ENCODE data around the gene NFS1. TPM values are rescaled to one million over a fixed set of nuclear protein-coding genes. Genes with fewer than 3 reads are reported as not detected.
"Not testable (repeated sequence)": the region's sequence is repeated elsewhere in the genome, so short reads cannot be mapped to it uniquely, and the experiment has no call there.

Gene NFS1
- total and polyA plus RNA-seq, 5 donors from 2014 or later = 21.2 to 32.6 (median 23.9) TPM

DNA sequence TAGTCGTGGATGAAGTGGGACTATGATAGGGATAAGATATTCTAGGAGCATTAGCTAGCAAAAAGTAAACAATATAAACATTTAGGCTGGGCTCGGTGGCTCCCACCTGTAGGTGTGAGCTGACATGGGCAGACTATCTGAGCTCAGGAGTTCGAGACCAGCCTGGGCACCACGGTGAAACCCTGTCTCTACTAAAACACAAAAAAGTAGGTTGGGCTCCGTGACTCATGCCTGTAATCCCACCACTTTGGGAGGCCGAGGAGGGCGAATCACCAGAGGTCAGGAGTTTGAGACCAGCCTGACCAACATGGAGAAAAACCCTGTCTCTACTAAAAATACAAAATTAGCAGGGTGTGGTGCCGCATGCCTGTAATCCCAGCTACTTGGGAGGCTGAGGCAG lies 19.2 kb upstream of the NFS1 start:
- Mint-ChIP-seq H3K4me3 (peak overlapping the region in 1 of 4 donors; percentile 81), H3K36me3 (peaks cover 49% of the 10 kb centered on the region), H3K4me1 (peaks cover 22 to 67% (median 41%) of the 10 kb centered on the region in 4 donors), H3K27ac (peak overlapping the region in 1 of 3 donors; percentile 56)
- H3K9me3 ChIP-seq (ENCODE audit: control insufficient read depth in 2 of 2, low read length in 2 of 2); H3K27me3 Mint-ChIP-seq; ATAC-seq (ENCODE audit: low read depth in 2 of 2); H3K27me3 ChIP-seq (ENCODE audit: control insufficient read depth, insufficient read depth, low read length); H3K4me3 ChIP-seq (ENCODE audit: low read depth, low read length); DNase-seq; H3K4me1 ChIP-seq (ENCODE audit: control insufficient read depth, insufficient read depth, low read length, poor library complexity, severe bottlenecking); H3K9me3 Mint-ChIP-seq; H3K27ac ChIP-seq (ENCODE audit: insufficient read depth, low read length, poor library complexity, severe bottlenecking): not testable (repeated sequence)
- peaks cover 95% of the 10 kb centered on the region for H3K36me3 ChIP-seq (ENCODE audit: control insufficient read depth, insufficient read depth, low read length)

DNA sequence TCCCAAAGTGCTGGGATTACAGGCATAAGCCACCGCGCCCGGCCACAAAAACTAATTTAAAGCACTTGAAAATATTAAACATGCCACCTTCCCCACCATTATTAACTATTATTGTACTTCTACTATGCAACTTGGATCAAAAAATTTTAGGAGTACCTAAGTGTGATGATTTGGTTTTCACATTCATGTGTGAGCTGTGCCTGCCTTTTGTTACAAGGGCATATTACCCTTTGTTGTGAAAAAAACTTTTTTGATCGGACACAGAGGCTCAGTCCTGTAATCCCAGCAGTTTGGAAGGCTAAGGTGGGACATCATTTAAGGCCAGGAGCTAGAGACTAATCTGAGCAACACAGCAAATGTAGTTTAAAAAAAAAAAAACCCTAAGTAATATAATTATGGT lies 17.2 kb upstream of the NFS1 start:
- ATAC-seq (ENCODE audit: low read depth in 2 of 2) (no peak), DNase-seq (no peak)
- no peak overlapping the region for H3K27ac ChIP-seq (ENCODE audit: insufficient read depth, low read length, poor library complexity, severe bottlenecking)
- no peaks in the 10 kb centered on the region for H3K9me3 ChIP-seq (ENCODE audit: control insufficient read depth in 2 of 2, low read length in 2 of 2)
- Mint-ChIP-seq H3K36me3 (peaks cover 50% of the 10 kb centered on the region), H3K27me3 (no peaks in the 10 kb centered on the region), H3K4me1 (peaks cover 32 to 65% (median 36%) of the 10 kb centered on the region in 4 donors), H3K4me3 (peak overlapping the region in 2 of 4 donors; percentile 15 to 26), H3K27ac (peak overlapping the region in 2 of 3 donors; percentile 44 to 51), H3K9me3 (no peaks in the 10 kb centered on the region)
- peaks cover 96% of the 10 kb centered on the region for H3K36me3 ChIP-seq (ENCODE audit: control insufficient read depth, insufficient read depth, low read length)
- H3K4me1 ChIP-seq (ENCODE audit: control insufficient read depth, insufficient read depth, low read length, poor library complexity, severe bottlenecking) = peaks cover 28% of the 10 kb centered on the region
- no peak overlapping the region for H3K4me3 ChIP-seq (ENCODE audit: low read depth, low read length)
- no peaks in the 10 kb centered on the region for H3K27me3 ChIP-seq (ENCODE audit: control insufficient read depth, insufficient read depth, low read length)

DNA sequence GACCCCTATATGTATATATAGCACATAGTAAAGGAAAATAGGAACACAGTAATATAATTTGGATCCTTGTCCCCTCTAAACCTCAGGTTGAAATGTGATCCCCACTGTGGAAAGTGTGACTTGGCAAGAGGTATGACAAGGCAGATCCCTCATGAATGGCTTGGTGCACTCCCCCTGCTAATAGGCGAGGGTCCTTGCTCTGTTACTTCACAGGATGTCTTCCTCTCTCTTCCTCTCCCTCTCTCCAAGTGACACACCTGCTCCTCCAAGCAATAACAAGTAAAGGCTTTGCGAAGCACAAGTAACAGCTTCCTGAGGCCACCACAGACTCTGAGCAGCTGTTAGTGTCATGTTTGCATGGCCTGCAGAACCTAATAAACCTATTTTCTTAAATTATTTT lies 16.5 kb upstream of the NFS1 start:
- Mint-ChIP-seq H3K27ac (no peak overlapping the region), H3K4me1 (peaks cover 37 to 66% (median 41%) of the 10 kb centered on the region in 4 donors), H3K27me3 (no peaks in the 10 kb centered on the region), H3K9me3 (no peaks in the 10 kb centered on the region), H3K36me3 (peaks cover 54% of the 10 kb centered on the region), H3K4me3 (peak overlapping the region in 2 of 4 donors; percentile 26 to 36)
- Histone ChIP-seq H3K27me3 (ENCODE audit: control insufficient read depth, insufficient read depth, low read length) (no peaks in the 10 kb centered on the region), H3K27ac (ENCODE audit: insufficient read depth, low read length, poor library complexity, severe bottlenecking) (no peak overlapping the region), H3K36me3 (ENCODE audit: control insufficient read depth, insufficient read depth, low read length) (peaks cover 96% of the 10 kb centered on the region), H3K4me3 (ENCODE audit: low read depth, low read length) (no peak overlapping the region), H3K9me3 (ENCODE audit: control insufficient read depth in 2 of 2, low read length in 2 of 2) (no peaks in the 10 kb centered on the region), H3K4me1 (ENCODE audit: control insufficient read depth, insufficient read depth, low read length, poor library complexity, severe bottlenecking) (peaks cover 35% of the 10 kb centered on the region)
- DNase-seq (no peak), ATAC-seq (ENCODE audit: low read depth in 2 of 2) (no peak)

- peak overlapping the region; percentile 1 for H3K27ac ChIP-seq (ENCODE audit: insufficient read depth, low read length, poor library complexity, severe bottlenecking)
- Mint-ChIP-seq H3K4me3 (peak overlapping the region in 1 of 4 donors; percentile 23), H3K4me1 (peaks cover 36 to 72% (median 50%) of the 10 kb centered on the region in 4 donors), H3K9me3 (no peaks in the 10 kb centered on the region), H3K27ac (no peak overlapping the region), H3K27me3 (no peaks in the 10 kb centered on the region), H3K36me3 (peaks cover 54% of the 10 kb centered on the region)
- H3K4me3 ChIP-seq (ENCODE audit: low read depth, low read length) = no peak overlapping the region
- ATAC-seq (ENCODE audit: low read depth in 2 of 2) (no peak), DNase-seq (no peak)
- no peaks in the 10 kb centered on the region for H3K9me3 ChIP-seq (ENCODE audit: control insufficient read depth in 2 of 2, low read length in 2 of 2)
- H3K27me3 ChIP-seq (ENCODE audit: control insufficient read depth, insufficient read depth, low read length) = no peaks in the 10 kb centered on the region
- H3K4me1 ChIP-seq (ENCODE audit: control insufficient read depth, insufficient read depth, low read length, poor library complexity, severe bottlenecking) = peaks cover 42% of the 10 kb centered on the region
- H3K36me3 ChIP-seq (ENCODE audit: control insufficient read depth, insufficient read depth, low read length) = peaks cover 96% of the 10 kb centered on the region
Observed at GRCh38 chr20:35714127-35714526, 15.0 kb upstream of the NFS1 start.

DNA sequence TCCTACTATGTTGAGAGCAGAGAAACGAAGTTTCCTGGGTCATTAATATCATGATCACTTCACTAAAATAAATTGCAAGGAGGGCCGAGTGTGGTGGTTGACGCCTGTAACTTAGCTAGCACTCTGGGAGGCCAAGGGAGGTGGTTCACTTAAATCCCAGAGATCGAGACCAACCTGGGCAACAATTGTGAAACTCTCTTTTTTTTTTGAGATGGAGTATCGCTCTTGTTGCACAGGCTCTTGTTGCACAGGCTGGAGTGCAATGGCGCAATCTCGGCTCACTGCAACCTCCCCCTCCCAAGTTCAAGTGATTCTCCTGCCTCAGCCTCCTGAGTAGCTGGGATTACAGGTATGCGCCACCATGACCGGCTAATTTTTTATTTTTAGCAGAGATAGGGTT lies 14.0 kb upstream of the NFS1 start:
- not testable (repeated sequence) for H3K9me3 Mint-ChIP-seq; ATAC-seq (ENCODE audit: low read depth in 2 of 2); DNase-seq; H3K9me3 ChIP-seq (ENCODE audit: control insufficient read depth in 2 of 2, low read length in 2 of 2); H3K27me3 Mint-ChIP-seq; H3K27me3 ChIP-seq (ENCODE audit: control insufficient read depth, insufficient read depth, low read length); H3K4me3 ChIP-seq (ENCODE audit: low read depth, low read length)
- Mint-ChIP-seq H3K36me3 (peaks cover 56% of the 10 kb centered on the region), H3K27ac (peak overlapping the region in 1 of 3 donors; percentile 79), H3K4me3 (peak overlapping the region in 3 of 4 donors; percentile 29 to 87 (median 33)), H3K4me1 (peaks cover 41 to 78% (median 56%) of the 10 kb centered on the region in 4 donors)
- peaks cover 97% of the 10 kb centered on the region for H3K36me3 ChIP-seq (ENCODE audit: control insufficient read depth, insufficient read depth, low read length)
- H3K27ac ChIP-seq (ENCODE audit: insufficient read depth, low read length, poor library complexity, severe bottlenecking) = peak overlapping the region; percentile 14
- H3K4me1 ChIP-seq (ENCODE audit: control insufficient read depth, insufficient read depth, low read length, poor library complexity, severe bottlenecking) = peaks cover 48% of the 10 kb centered on the region

- DNase-seq (peak in 1 of 3 donors; percentile 62), ATAC-seq (ENCODE audit: low read depth in 2 of 2) (peak in 1 of 2 donors; percentile 15)
- peaks cover 50% of the 10 kb centered on the region for H3K36me3 Mint-ChIP-seq
- H3K27ac Mint-ChIP-seq = peak overlapping the region; percentile 43 to 80 (median 66)
- Histone ChIP-seq H3K9me3 (ENCODE audit: control insufficient read depth in 2 of 2, low read length in 2 of 2) (no peaks in the 10 kb centered on the region), H3K36me3 (ENCODE audit: control insufficient read depth, insufficient read depth, low read length) (peaks cover 98% of the 10 kb centered on the region), H3K4me3 (ENCODE audit: low read depth, low read length) (peak overlapping the region; percentile 35), H3K27ac (ENCODE audit: insufficient read depth, low read length, poor library complexity, severe bottlenecking) (peak overlapping the region; percentile 60), H3K4me1 (ENCODE audit: control insufficient read depth, insufficient read depth, low read length, poor library complexity, severe bottlenecking) (peaks cover 48% of the 10 kb centered on the region), H3K27me3 (ENCODE audit: control insufficient read depth, insufficient read depth, low read length) (no peaks in the 10 kb centered on the region)
- H3K4me3 Mint-ChIP-seq = peak overlapping the region; percentile 74 to 88 (median 76)
- H3K9me3 Mint-ChIP-seq = no peaks in the 10 kb centered on the region
- no peaks in the 10 kb centered on the region for H3K27me3 Mint-ChIP-seq
- H3K4me1 Mint-ChIP-seq = peaks cover 43 to 71% (median 53%) of the 10 kb centered on the region in 4 donors
Observed at GRCh38 chr20:35711588-35712209, 12.5 kb upstream of the NFS1 start.

- H3K27me3 Mint-ChIP-seq = no peaks in the 10 kb centered on the region
- DNase-seq (no peak), ATAC-seq (ENCODE audit: low read depth in 2 of 2) (no peak)
- peaks cover 40 to 69% (median 53%) of the 10 kb centered on the region in 4 donors for H3K4me1 Mint-ChIP-seq
- Histone ChIP-seq H3K36me3 (ENCODE audit: control insufficient read depth, insufficient read depth, low read length) (peaks cover 98% of the 10 kb centered on the region), H3K27me3 (ENCODE audit: control insufficient read depth, insufficient read depth, low read length) (no peaks in the 10 kb centered on the region), H3K9me3 (ENCODE audit: control insufficient read depth in 2 of 2, low read length in 2 of 2) (no peaks in the 10 kb centered on the region), H3K27ac (ENCODE audit: insufficient read depth, low read length, poor library complexity, severe bottlenecking) (peak overlapping the region; percentile 60), H3K4me1 (ENCODE audit: control insufficient read depth, insufficient read depth, low read length, poor library complexity, severe bottlenecking) (peaks cover 48% of the 10 kb centered on the region), H3K4me3 (ENCODE audit: low read depth, low read length) (peak overlapping the region; percentile 35)
- no peaks in the 10 kb centered on the region for H3K9me3 Mint-ChIP-seq
- peak overlapping the region; percentile 43 to 80 (median 66) for H3K27ac Mint-ChIP-seq
- H3K4me3 Mint-ChIP-seq = peak overlapping the region; percentile 74 to 88 (median 76)
- peaks cover 45% of the 10 kb centered on the region for H3K36me3 Mint-ChIP-seq
Observed at GRCh38 chr20:35710884-35711587, 11.9 kb upstream of the NFS1 start.
